GM21619 (cell line): ENCODE measurements around the gene ZNF44.

Source experiments
- ATAC-seq: cut with Tn5 transposase; IDR thresholded peaks from one replicate; pipeline ENCODE4 v1.9.1; 2021; ENCODE audit not compliant: unreplicated experiment

ZNF44 gene

GRCh38 chr19:12265921-12266704, 28.6 kb downstream of the ZNF44 start:
- no peak for ATAC-seq

GRCh38 chr19:12261554-12261953, 33.1 kb downstream of the ZNF44 start:
- ATAC-seq, result no peak

GRCh38 chr19:12260861-12261260, 33.8 kb downstream of the ZNF44 start:
- no peak for ATAC-seq

GRCh38 chr19:12260236-12260635, 34.4 kb downstream of the ZNF44 start:
- no peak for ATAC-seq

- no peak for ATAC-seq
These were observed 39.3 kb downstream of the ZNF44 start for GRCh38 chr19:12255372-12255771.

GRCh38 chr19:12247644-12248222, 47.0 kb downstream of the ZNF44 start:
- no peak for ATAC-seq

GRCh38 chr19:12244370-12244769, 50.3 kb downstream of the ZNF44 start:
- ATAC-seq, result no peak

GRCh38 chr19:12237143-12237839, 57.4 kb downstream of the ZNF44 start:
- ATAC-seq, result no peak

GRCh38 chr19:12232961-12233360, 61.7 kb downstream of the ZNF44 start:
- ATAC-seq, result no peak

GRCh38 chr19:12230751-12231733, 63.6 kb downstream of the ZNF44 start:
- ATAC-seq, result no peak

GRCh38 chr19:12229990-12230389, 64.7 kb downstream of the ZNF44 start:
- no peak for ATAC-seq

- ATAC-seq, result no peak
These were observed 70.0 kb downstream of the ZNF44 start for GRCh38 chr19:12224676-12225075.

- no peak for ATAC-seq
These were observed 71.6 kb downstream of the ZNF44 start for GRCh38 chr19:12222980-12223630.
